Left lung (tissue), 10 donors: ENCODE results near the gene OBSCN. TPM values are rescaled to one million over a fixed set of nuclear protein-coding genes. Genes with fewer than 3 reads are reported as not detected.

Source experiments
- ATAC-seq: fragments of 200-7000 bp; cut with Tn5 transposase; one replicate; pipeline ENCODE4 v1.9.1; 2020; ENCODE audit warnings: moderate library complexity
- DNase-seq, 4 donors: peaks; one replicate each; pipeline ENCODE4 v3.0.0-alpha.2; 2013 to 2020
- H3K27ac ChIP-seq, 2 donors: fragments of 200-600 bp; sonication (generic) in 1 of 2; one replicate each; pipeline versions ENCODE4 v1.5.0 to v1.8.0; 2020 to 2021
- H3K27me3 ChIP-seq, 2 donors: fragments of 200-600 bp; sonication (generic) in 1 of 2; one replicate each; pipeline versions ENCODE4 v1.5.0 to v1.8.0; 2020 to 2021
- H3K36me3 ChIP-seq, 2 donors: fragments of 200-600 bp; sonication (generic) in 1 of 2; one replicate each; pipeline versions ENCODE4 v1.5.0 to v1.8.0; 2020 to 2021
- H3K4me1 ChIP-seq, 2 donors: fragments of 200-600 bp; one replicate each; pipeline ENCODE4 v1.8.0; 2021
- H3K4me3 ChIP-seq, 2 donors: fragments of 200-600 bp; sonication (generic) in 1 of 2; one replicate each; pipeline versions ENCODE4 v1.5.0 to v1.8.0; 2020 to 2021; ENCODE audit warnings: mild to moderate bottlenecking in 1 of 2
- H3K9me3 ChIP-seq, 2 donors: fragments of 200-600 bp; sonication (generic) in 1 of 2; one replicate each; pipeline versions ENCODE4 v1.5.0 to v1.8.0; 2020 to 2021
- intact Hi-C, 2 donors: fragments of 100-400 bp; cut with DNase I; formaldehyde crosslinking; loops; one replicate each; pipeline versions ENCODE4 v1.11.2 to v1.14.2; 2022
- polyA plus RNA-seq, 6 donors: library from polyadenylated mRNA; unstranded; fragments of 120-200 nt; gene quantifications; one replicate each; pipeline ENCODE4 v1.2.1, GENCODE V29; 2013; ENCODE audit not compliant: insufficient read length in 6 of 6
- total RNA-seq, 2 donors: library from RNA; stranded (reverse); fragmentation: NEBNext Ultra II Directional; extraction: Animal tissue kit (Norgen Biotek cat#: 25700); gene quantifications; one replicate each; pipeline ENCODE4 v1.2.1, GENCODE V29; 2021
- TF ChIP-seq, protein P1 (sequence below), 2 donors: fragments of 200-600 bp; sonication (generic) in 1 of 2; IDR thresholded peaks; one replicate each; pipeline versions ENCODE4 v1.5.0 to v1.8.0; 2021; ENCODE audit warnings: antibody characterized with exemption in 2 of 2
- donor health status: DM: no; HTN: yes; CAD: no.
- donor health status: DM: no; HTN: no; CAD: no.

Gene OBSCN
- total and polyA plus RNA-seq, 8 donors = 20.3 to 69.5 (median 47.5) TPM

DNA sequence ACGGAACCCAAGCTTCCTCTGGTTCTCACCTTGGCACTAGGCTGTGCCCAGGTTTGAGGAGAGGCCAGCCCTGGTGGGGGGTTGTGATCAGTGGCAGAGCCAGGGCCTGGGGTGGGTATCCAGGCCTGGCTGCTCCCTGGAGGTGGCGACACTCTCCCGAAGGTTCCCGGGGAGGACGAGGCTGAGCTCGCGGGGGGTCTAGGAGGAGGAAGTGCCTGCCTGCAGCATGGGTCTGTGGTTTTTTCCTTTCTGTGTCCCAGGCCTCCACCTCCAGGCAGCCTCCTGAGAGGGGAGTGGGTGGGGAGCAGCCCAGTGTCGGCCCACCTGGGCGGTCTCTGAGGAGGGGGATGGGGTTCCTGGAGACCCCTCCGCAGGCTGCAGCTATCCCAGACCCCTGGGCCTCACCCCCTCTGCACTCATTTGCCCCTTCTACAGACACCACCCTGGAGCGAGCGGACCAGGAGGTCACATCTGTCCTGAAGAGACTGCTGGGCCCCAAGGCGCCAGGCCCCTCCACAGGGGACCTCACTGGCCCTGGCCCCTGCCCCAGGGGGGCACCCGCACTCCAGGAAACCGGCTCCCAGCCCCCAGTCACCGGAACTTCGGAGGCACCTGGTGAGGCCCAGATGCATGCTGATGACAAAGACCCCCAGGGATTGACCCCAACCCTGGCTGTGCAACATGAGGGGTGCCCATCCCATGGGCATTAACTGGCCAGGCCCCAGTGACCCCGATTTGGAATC is 154.5 kb downstream of the OBSCN start:
- no peak overlapping the region for H3K27ac ChIP-seq
- intact Hi-C loops = no loop called here
- DNase-seq (peak in 1 of 4 donors; percentile 59), ATAC-seq (no peak)
- H3K36me3 ChIP-seq = no peaks in the 10 kb centered on the region
- H3K4me1 ChIP-seq = no peaks in the 10 kb centered on the region
- TF ChIP-seq, protein P1, sequence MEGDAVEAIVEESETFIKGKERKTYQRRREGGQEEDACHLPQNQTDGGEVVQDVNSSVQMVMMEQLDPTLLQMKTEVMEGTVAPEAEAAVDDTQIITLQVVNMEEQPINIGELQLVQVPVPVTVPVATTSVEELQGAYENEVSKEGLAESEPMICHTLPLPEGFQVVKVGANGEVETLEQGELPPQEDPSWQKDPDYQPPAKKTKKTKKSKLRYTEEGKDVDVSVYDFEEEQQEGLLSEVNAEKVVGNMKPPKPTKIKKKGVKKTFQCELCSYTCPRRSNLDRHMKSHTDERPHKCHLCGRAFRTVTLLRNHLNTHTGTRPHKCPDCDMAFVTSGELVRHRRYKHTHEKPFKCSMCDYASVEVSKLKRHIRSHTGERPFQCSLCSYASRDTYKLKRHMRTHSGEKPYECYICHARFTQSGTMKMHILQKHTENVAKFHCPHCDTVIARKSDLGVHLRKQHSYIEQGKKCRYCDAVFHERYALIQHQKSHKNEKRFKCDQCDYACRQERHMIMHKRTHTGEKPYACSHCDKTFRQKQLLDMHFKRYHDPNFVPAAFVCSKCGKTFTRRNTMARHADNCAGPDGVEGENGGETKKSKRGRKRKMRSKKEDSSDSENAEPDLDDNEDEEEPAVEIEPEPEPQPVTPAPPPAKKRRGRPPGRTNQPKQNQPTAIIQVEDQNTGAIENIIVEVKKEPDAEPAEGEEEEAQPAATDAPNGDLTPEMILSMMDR (IDR thresholded peaks at IDR 0.05) = no peak
- H3K27me3 ChIP-seq = peaks cover 0 to 4% of the 10 kb centered on the region in 2 donors
- no peak overlapping the region for H3K4me3 ChIP-seq
- no peaks in the 10 kb centered on the region for H3K9me3 ChIP-seq

DNA sequence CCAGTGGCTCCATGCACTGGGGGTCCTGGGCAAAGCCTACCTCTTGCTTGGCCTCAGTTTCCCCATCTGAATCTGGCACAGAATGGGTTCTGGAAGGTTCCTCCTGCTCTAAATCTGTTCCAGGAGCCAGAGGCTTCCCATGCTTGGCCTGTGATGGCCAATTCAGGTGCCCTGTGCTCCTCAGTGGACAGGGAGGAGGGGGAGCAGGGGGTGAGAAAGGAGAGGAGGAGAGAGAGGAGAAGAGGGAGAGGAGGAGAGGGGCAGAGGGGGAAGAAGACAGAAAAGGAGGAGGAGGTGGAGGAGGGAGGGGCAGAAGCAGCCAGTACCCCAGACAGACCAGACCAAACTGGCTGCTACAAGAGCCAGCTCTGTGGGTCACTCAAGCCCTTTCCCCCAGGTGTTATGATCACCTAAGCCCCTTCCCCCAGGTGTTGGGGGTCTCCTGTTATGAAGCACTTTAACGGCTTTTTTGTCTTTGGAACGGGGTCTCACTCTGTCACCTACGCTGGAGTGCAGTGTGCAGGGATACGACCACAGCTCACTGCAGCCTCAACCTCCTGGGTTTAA is 155.1 kb downstream of the OBSCN start:
- Histone ChIP-seq H3K4me3 (no peak overlapping the region), H3K27me3 (peaks cover 0 to 11% of the 10 kb centered on the region in 2 donors), H3K9me3 (no peaks in the 10 kb centered on the region), H3K27ac (no peak overlapping the region), H3K4me1 (no peaks in the 10 kb centered on the region), H3K36me3 (no peaks in the 10 kb centered on the region)
- ATAC-seq (no peak), DNase-seq (no peak)
- intact Hi-C loops = no loop called here
- TF ChIP-seq, protein P1 (IDR thresholded peaks at IDR 0.05) = no peak

DNA sequence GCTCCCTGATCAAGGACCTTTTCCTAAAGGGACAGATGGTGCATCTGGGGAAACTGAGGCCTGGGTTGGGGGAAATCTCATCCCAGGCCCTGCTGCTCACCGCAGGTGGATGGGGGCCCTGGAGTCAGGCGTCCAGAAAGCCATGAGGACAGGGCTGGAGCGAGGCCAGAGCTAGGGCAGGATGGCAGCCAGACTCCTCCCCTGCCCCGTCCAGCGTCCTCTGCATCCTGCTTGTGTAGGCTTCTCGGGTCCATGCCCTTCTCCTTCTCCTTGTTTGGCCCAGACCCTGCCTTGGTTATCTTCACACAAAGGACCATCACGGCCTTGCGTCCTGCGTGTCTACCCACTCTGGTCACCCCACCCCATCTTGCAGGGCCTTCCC is 155.8 kb downstream of the OBSCN start:
- no peak for ATAC-seq

DNA sequence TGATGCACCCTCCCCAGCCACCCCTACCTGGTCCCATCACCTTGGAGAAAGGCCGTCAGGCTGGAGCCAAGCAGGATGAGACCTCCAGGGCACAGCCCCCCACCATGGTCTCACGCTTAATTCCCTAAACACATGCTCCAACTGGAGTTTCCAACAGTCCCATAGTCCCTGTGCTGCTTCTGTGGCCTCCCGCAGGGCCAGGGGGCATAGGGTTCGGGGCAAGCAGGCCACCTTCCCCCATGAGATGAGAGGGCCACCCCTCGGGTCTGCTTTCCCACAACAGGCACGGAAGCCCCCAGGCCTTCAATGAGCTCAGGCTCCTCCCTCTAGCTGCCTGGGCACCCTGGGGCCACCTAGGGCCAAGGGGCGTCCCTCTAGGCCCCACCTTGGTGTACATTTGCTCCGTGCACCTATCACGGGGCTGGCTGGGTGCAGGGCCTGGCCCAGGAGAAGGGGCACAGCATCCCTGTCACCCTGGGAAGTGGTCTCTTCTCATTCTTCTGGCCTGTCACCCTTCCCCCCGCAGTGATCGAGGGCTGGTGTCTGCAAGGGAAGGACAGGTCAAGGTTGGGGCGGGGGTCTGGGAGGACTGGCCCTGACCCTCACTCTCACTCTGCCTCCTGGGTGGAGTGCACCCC is 156.3 kb downstream of the OBSCN start:
- TF ChIP-seq, protein P1 (IDR thresholded peaks at IDR 0.05) = no peak
- ATAC-seq = no peak
- H3K36me3 ChIP-seq = no peaks in the 10 kb centered on the region
- intact Hi-C loops = no loop called here
- peaks cover 0 to 14% of the 10 kb centered on the region in 2 donors for H3K27me3 ChIP-seq
- DNase-seq = peak in 1 of 4 donors; percentile 61
- no peak overlapping the region for H3K27ac ChIP-seq
- no peaks in the 10 kb centered on the region for H3K9me3 ChIP-seq
- no peak overlapping the region for H3K4me3 ChIP-seq
- H3K4me1 ChIP-seq = no peaks in the 10 kb centered on the region

More for the DNA sequence above, 155.8 kb downstream of the OBSCN start:
- no peaks in the 10 kb centered on the region for H3K9me3 ChIP-seq
- H3K27ac ChIP-seq = no peak overlapping the region
- intact Hi-C loops = no loop called here
- TF ChIP-seq, protein P1 (IDR thresholded peaks at IDR 0.05) = no peak
- H3K4me3 ChIP-seq = no peak overlapping the region
- no peaks in the 10 kb centered on the region for H3K36me3 ChIP-seq
- no peaks in the 10 kb centered on the region for H3K4me1 ChIP-seq
- peaks cover 0 to 14% of the 10 kb centered on the region in 2 donors for H3K27me3 ChIP-seq
- peak in 2 of 4 donors; percentile 25 to 49 for DNase-seq

DNA sequence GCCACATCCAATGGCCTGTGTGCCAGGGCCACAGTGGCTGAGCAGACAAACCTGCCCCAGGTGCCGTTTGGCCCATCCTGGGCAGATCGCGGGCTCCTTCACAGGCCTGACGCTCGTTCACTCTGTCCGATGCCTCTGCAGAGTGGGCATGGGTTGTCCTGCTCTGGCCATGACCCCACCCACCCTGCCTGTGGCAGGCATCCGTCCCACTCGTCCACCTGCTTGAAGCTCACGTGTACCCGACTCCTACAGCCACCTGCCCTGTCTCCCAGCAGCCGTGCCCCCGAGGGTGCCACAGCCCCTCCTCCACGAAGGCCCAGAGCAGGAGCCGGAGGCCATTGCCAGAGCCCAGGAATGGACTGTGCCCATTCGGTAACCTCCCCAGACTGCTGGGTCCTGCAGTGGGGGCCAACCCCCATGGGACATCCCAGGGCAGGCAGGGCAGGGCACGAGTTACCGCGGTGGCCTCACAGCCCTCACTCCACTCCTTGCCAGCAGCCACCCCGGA is 156.9 kb downstream of the OBSCN start:
- H3K4me1 ChIP-seq = no peaks in the 10 kb centered on the region
- H3K27me3 ChIP-seq = peaks cover 0 to 14% of the 10 kb centered on the region in 2 donors
- no peaks in the 10 kb centered on the region for H3K9me3 ChIP-seq
- ATAC-seq (no peak), DNase-seq (peak in 2 of 4 donors; percentile 29 to 69)
- intact Hi-C loops = no loop called here
- TF ChIP-seq, protein P1 (IDR thresholded peaks at IDR 0.05) = no peak
- H3K36me3 ChIP-seq = no peaks in the 10 kb centered on the region
- no peak overlapping the region for H3K4me3 ChIP-seq
- no peak overlapping the region for H3K27ac ChIP-seq
